ENCODE measurements around the gene PCDHB12.
"Not testable (repeated sequence)": the region's sequence is repeated elsewhere in the genome, so short reads cannot be mapped to it uniquely, and the experiment has no call there.

The PCDHB12 gene

DNA sequence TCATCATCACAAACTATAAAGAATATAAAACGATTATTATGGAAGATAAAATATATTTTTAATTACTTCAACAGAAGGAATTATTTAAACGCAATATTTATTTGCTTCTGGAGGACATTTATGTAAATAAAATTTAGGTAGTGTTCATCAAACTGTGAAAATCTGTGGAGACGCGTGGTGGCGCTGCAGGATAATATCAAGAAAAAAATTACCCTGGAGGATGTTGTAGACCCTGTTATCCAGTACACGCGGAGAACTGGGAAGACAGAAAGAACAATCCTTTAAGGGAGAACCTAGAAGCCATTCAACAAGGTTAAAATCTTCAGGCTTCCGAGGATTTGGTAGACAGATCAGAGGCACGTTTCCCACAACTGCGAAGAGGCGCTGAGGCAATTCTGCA, at the start of gene PCDHB12:
Gene PCDHB12 (plus strand): TSS at position 242 of the 400 bp plus-strand sequence. CDS start 189 bp downstream, outside the sequence.
- ATAC-seq (ENCODE audit: low read depth) (no peak), DNase-seq (ENCODE audit: low spot score in 2 of 2) (no peak)
- H3K4me3 Mint-ChIP-seq, result no peak within 1 kb of the TSS
- no peaks in the 10 kb centered on the region for H3K36me3 Mint-ChIP-seq
- H3K4me1 Mint-ChIP-seq, result no peaks in the 10 kb centered on the region
- H3K27ac Mint-ChIP-seq, result no peak within 1 kb of the TSS
- peaks cover 2% of the 10 kb centered on the region for H3K9me3 Mint-ChIP-seq
- H3K27me3 Mint-ChIP-seq, result peaks cover 9% of the 10 kb centered on the region

DNA sequence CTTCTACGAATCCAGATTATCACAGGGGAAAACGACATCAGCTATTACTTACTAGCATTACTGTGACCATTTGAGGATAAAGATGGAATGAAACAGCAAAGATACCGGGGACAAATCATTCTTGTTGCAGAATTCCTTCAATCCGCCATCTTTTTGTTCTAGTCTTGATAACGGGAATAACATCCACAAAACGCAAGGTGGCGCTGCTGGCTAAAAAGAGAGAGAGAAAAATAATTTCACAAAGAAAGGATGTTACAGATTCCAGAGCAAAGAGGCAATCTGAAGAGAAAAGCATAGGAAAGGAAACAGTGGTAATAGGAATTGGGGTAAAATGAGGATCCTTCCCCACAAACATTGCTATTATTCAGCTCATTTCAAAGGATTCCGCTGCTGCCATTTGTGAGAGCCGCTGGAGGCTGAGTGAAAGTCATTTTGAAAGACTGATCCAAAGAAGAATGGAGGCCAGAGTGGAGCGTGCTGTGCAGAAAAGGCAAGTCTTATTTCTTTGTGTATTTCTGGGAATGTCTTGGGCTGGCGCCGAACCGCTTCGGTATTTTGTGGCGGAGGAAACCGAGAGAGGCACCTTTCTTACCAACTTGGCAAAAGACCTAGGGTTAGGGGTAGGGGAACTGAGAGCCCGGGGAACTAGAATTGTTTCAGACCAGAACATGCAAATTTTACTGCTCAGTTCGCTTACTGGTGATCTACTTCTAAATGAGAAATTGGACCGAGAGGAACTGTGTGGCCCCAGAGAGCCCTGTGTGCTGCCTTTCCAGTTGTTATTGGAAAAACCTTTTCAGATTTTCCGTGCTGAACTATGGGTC, 35.9 kb upstream of the PCDHB12 start, which contains the start of gene PCDHB7:
Gene PCDHB7 (plus strand): TSS at position 264 of the 824 bp plus-strand sequence. CDS start 192 bp downstream, at position 456.
- H3K36me3 Mint-ChIP-seq, result peaks cover 2% of the 10 kb centered on the region
- ATAC-seq (ENCODE audit: low read depth) (no peak), DNase-seq (ENCODE audit: low spot score in 2 of 2) (no peak)
- H3K27me3 Mint-ChIP-seq, result peaks cover 6% of the 10 kb centered on the region
- peaks cover 3% of the 10 kb centered on the region for H3K4me1 Mint-ChIP-seq
- H3K9me3 Mint-ChIP-seq, result peaks cover 4% of the 10 kb centered on the region
- H3K4me3 Mint-ChIP-seq, result no peak within 1 kb of the TSS
- peak within 1 kb of the TSS; percentile 3 for H3K27ac Mint-ChIP-seq

DNA sequence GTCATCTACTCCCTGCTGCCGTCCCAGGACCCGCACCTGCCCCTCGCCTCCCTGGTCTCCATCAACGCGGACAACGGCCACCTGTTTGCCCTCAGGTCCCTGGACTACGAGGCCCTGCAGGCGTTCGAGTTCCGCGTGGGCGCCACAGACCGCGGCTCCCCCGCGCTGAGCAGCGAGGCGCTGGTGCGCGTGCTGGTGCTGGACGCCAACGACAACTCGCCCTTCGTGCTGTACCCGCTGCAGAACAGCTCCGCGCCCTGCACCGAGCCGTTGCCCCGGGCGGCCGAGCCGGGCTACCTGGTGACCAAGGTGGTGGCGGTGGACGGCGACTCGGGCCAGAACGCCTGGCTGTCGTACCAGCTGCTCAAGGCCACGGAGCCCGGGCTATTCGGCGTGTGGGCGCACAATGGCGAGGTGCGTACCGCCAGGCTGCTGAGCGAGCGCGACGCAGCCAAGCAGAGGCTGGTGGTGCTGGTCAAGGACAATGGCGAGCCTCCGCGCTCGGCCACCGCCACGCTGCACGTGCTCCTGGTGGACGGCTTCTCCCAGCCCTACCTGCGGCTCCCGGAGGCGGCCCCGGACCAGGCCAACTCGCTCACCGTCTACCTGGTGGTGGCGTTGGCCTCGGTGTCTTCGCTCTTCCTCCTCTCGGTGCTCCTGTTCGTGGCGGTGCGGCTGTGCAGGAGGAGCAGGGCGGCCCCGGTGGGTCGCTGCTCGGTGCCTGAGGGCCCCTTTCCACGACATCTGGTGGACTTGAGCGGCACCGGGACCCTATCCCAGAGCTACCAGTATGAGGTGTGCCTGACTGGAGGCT, 34.0 kb upstream of the PCDHB12 start:
- not testable (repeated sequence) for DNase-seq (ENCODE audit: low spot score in 2 of 2); H3K36me3 Mint-ChIP-seq; H3K27ac Mint-ChIP-seq; H3K4me1 Mint-ChIP-seq; H3K4me3 Mint-ChIP-seq; H3K27me3 Mint-ChIP-seq; ATAC-seq (ENCODE audit: low read depth); H3K9me3 Mint-ChIP-seq

DNA sequence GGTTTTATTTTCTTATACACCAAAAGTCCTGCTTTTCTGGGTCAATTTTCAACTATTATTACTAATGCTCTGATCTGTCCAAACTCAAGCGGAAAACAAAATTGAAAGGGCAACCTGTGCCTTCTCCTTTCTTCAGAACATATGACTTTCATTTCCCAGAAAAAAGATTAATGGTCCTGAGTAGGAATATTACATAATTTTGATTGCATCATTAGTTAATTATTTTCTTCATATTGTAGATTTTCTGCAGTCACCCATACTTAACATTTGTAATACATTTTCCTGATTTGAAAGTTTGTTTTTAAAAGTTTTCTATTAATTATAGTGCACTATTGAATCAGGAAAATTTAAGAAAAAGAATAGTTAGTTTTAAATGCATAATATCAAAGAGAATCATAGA, 32.6 kb upstream of the PCDHB12 start:
- Mint-ChIP-seq H3K27ac (no peak overlapping the region), H3K9me3 (peaks cover 3% of the 10 kb centered on the region), H3K36me3 (no peaks in the 10 kb centered on the region), H3K4me3 (no peak overlapping the region), H3K27me3 (peaks cover 2% of the 10 kb centered on the region), H3K4me1 (peaks cover 3% of the 10 kb centered on the region)
- ATAC-seq (ENCODE audit: low read depth) (no peak), DNase-seq (ENCODE audit: low spot score in 2 of 2) (no peak)

DNA sequence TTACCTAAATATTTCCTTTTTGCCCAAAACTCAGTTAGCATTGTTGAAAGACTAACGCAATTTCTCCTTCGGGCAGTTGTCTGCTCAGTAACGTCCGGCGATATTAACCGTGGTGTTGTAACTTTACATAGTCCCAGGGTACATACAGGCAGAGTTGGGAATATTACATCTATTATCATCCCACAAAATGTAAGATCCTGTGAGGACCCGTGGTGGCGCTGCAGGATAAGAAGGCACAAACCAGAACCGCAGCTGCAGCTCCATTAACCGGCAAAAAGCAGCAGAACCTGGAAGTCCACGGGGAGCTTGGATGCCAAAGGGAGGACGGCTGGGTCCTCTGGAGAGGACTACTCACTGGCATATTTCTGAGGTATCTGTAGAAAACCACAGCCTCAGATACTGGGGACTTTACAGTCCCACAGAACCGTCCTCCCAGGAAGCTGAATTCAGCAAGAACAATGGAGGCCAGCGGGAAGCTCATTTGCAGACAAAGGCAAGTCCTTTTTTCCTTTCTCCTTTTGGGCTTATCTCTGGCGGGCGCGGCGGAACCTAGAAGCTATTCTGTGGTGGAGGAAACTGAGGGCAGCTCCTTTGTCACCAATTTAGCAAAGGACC, 30.8 kb upstream of the PCDHB12 start, which contains the start of gene PCDHB8:
Gene PCDHB8 (plus strand): TSS at position 214 of the 615 bp plus-strand sequence. CDS start 245 bp downstream, at position 459.
- not testable (repeated sequence) for H3K27ac Mint-ChIP-seq; ATAC-seq (ENCODE audit: low read depth); DNase-seq (ENCODE audit: low spot score in 2 of 2)

DNA sequence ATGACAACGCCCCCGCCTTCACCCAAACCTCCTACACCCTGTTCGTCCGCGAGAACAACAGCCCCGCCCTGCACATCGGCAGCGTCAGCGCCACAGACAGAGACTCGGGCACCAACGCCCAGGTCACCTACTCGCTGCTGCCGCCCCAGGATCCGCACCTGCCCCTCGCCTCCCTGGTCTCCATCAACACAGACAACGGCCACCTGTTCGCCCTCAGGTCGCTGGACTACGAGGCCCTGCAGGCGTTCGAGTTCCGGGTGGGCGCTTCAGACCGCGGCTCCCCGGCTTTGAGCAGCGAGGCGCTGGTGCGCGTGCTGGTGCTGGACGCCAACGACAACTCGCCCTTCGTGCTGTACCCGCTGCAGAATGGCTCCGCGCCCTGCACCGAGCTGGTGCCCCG, 29.1 kb upstream of the PCDHB12 start:
- H3K4me3 Mint-ChIP-seq; ATAC-seq (ENCODE audit: low read depth); H3K4me1 Mint-ChIP-seq; H3K36me3 Mint-ChIP-seq; DNase-seq (ENCODE audit: low spot score in 2 of 2); H3K27ac Mint-ChIP-seq; H3K27me3 Mint-ChIP-seq; H3K9me3 Mint-ChIP-seq: not testable (repeated sequence)

More for the DNA sequence above, 30.8 kb upstream of the PCDHB12 start, which contains the start of gene PCDHB8:
- H3K27me3 Mint-ChIP-seq, H3K4me3 Mint-ChIP-seq, H3K9me3 Mint-ChIP-seq, H3K4me1 Mint-ChIP-seq, H3K36me3 Mint-ChIP-seq: not testable (repeated sequence)

DNA sequence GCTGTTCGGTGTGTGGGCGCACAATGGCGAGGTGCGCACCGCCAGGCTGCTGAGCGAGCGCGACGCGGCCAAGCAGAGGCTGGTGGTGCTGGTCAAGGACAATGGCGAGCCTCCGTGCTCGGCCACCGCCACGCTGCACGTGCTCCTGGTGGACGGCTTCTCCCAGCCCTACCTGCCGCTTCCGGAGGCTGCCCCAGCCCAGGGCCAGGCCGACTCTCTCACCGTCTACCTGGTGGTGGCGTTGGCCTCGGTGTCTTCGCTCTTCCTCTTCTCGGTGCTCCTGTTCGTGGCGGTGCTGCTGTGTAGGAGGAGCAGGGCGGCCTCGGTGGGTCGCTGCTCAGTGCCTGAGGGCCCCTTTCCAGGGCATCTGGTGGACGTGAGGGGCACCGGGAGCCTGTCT, 28.6 kb upstream of the PCDHB12 start:
- not testable (repeated sequence) for H3K36me3 Mint-ChIP-seq; H3K27ac Mint-ChIP-seq; H3K4me3 Mint-ChIP-seq; ATAC-seq (ENCODE audit: low read depth); H3K27me3 Mint-ChIP-seq; H3K9me3 Mint-ChIP-seq; H3K4me1 Mint-ChIP-seq; DNase-seq (ENCODE audit: low spot score in 2 of 2)

DNA sequence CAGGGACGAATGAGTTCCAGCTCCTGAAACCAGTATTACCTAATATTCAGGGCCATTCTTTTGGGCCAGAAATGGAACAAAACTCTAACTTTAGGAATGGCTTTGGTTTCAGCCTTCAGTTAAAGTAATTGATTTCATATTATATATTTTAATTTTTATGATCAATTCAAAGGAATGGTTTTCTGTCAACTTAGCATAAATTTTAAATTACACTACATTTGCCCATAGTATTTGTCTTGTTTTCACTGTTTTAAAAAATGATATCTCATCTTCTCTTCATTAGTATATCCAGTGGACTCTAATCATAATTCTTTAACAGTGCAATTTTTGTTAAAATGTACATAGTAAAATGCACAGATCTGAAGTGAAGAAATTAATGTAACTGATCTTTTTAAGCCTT, 28.2 kb upstream of the PCDHB12 start:
- peaks cover 1% of the 10 kb centered on the region for H3K9me3 Mint-ChIP-seq

DNA sequence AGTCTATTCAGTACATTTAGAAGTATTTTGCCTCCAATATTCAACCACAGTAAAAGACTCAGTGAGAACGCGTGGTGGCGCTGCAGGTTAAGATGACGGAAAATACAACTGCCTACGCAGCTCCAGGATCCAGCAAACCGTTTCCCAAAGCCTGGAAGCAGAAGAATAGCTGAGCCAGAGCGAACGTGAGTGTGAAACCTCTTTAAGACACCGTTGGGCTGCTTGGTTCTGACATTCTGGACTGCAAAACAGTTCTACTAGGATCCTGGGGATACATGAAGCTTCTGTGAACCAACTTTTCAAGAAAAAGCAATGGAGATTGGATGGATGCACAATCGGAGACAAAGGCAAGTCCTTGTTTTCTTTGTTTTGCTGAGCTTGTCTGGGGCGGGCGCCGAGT, 26.3 kb upstream of the PCDHB12 start, which contains the start of gene PCDHB16:
Gene PCDHB16 (plus strand): TSS at position 140 of the 400 bp plus-strand sequence. CDS start 173 bp downstream, at position 313.
- H3K4me3 Mint-ChIP-seq, result no peak within 1 kb of the TSS
- peaks cover 5% of the 10 kb centered on the region for H3K36me3 Mint-ChIP-seq
- DNase-seq (ENCODE audit: low spot score in 2 of 2) (no peak), ATAC-seq (ENCODE audit: low read depth) (no peak)
- peaks cover 4% of the 10 kb centered on the region for H3K9me3 Mint-ChIP-seq
- peaks cover 4% of the 10 kb centered on the region for H3K4me1 Mint-ChIP-seq
- peaks cover 10% of the 10 kb centered on the region for H3K27me3 Mint-ChIP-seq
- H3K27ac Mint-ChIP-seq, result no peak within 1 kb of the TSS

More for the DNA sequence above, 28.2 kb upstream of the PCDHB12 start:
- no peak overlapping the region for H3K27ac Mint-ChIP-seq
- H3K27me3 Mint-ChIP-seq, result peaks cover 6% of the 10 kb centered on the region
- ATAC-seq (ENCODE audit: low read depth) (no peak), DNase-seq (ENCODE audit: low spot score in 2 of 2) (no peak)
- peaks cover 2% of the 10 kb centered on the region for H3K36me3 Mint-ChIP-seq
- H3K4me3 Mint-ChIP-seq, result no peak overlapping the region
- no peaks in the 10 kb centered on the region for H3K4me1 Mint-ChIP-seq

DNA sequence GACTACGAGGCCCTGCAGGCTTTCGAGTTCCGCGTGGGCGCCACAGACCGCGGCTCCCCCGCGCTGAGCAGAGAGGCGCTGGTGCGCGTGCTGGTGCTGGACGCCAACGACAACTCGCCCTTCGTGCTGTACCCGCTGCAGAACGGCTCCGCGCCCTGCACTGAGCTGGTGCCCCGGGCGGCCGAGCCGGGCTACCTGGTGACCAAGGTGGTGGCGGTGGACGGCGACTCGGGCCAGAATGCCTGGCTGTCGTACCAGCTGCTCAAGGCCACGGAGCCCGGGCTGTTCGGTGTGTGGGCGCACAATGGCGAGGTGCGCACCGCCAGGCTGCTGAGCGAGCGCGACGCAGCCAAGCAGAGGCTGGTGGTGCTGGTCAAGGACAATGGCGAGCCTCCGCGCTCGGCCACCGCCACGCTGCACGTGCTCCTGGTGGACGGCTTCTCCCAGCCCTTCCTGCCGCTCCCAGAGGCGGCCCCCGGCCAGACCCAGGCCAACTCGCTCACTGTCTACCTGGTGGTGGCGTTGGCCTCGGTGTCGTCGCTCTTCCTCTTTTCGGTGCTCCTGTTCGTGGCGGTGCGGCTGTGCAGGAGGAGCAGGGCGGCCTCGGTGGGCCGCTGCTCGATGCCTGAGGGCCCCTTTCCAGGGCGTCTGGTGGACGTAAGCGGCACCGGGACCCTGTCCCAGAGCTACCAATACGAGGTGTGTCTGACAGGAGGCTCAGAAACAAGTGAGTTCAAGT, 24.2 kb upstream of the PCDHB12 start:
- not testable (repeated sequence) for H3K27ac Mint-ChIP-seq; ATAC-seq (ENCODE audit: low read depth); H3K9me3 Mint-ChIP-seq; H3K4me3 Mint-ChIP-seq; H3K4me1 Mint-ChIP-seq; H3K36me3 Mint-ChIP-seq; DNase-seq (ENCODE audit: low spot score in 2 of 2)
- peaks cover 12% of the 10 kb centered on the region for H3K27me3 Mint-ChIP-seq

DNA sequence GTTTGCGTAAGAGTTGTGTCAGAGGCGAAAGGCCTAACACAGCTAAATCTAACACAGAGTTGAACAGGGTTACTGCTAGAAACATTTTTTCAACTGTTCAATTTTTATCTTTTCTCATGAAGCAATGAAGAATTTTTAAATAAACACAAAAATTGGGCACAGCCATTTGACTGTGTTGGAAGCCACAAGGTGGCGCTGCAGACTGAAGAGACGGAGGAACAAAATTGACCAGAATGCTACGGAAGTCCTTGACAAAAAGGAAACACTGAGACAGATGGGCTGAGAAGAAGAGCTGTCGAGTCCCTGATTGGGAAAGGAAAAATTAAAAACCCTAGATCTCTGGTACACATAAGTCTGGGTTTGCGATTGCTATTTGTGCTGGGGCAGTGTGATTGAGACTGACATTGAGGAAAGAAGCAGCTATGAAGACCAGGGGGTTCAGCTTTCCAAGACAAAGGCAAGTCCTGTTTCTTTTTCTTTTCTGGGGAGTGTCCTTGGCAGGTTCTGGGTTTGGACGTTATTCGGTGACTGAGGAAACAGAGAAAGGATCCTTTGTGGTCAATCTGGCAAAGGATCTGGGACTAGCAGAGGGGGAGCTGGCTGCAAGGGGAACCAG, 21.5 kb upstream of the PCDHB12 start, which contains the start of gene PCDHB9:
Gene PCDHB9 (plus strand): TSS at position 265 of the 616 bp plus-strand sequence. CDS start 158 bp downstream, at position 423.
- DNase-seq (ENCODE audit: low spot score in 2 of 2) (no peak), ATAC-seq (ENCODE audit: low read depth) (no peak)
- peaks cover 12% of the 10 kb centered on the region for H3K27me3 Mint-ChIP-seq
- peaks cover 8% of the 10 kb centered on the region for H3K9me3 Mint-ChIP-seq
- peak within 1 kb of the TSS; percentile 71 for H3K4me3 Mint-ChIP-seq
- H3K27ac Mint-ChIP-seq, result no peak within 1 kb of the TSS
- H3K36me3 Mint-ChIP-seq, result peaks cover 6% of the 10 kb centered on the region
- H3K4me1 Mint-ChIP-seq, result peaks cover 6% of the 10 kb centered on the region

DNA sequence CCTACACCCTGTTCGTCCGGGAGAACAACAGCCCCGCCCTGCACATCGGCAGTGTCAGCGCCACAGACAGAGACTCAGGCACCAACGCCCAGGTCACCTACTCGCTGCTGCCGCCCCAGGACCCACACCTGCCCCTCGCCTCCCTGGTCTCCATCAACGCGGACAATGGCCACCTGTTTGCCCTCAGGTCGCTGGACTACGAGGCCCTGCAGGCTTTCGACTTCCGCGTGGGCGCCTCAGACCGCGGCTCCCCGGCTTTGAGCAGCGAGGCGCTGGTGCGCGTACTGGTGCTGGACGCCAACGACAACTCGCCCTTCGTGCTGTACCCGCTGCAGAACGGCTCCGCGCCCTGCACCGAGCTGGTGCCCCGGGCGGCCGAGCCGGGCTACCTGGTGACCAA, 19.8 kb upstream of the PCDHB12 start:
- peaks cover 12% of the 10 kb centered on the region for H3K27me3 Mint-ChIP-seq
- H3K4me3 Mint-ChIP-seq; H3K27ac Mint-ChIP-seq; H3K36me3 Mint-ChIP-seq; H3K4me1 Mint-ChIP-seq; ATAC-seq (ENCODE audit: low read depth); DNase-seq (ENCODE audit: low spot score in 2 of 2): not testable (repeated sequence)
- H3K9me3 Mint-ChIP-seq, result peaks cover 13% of the 10 kb centered on the region

DNA sequence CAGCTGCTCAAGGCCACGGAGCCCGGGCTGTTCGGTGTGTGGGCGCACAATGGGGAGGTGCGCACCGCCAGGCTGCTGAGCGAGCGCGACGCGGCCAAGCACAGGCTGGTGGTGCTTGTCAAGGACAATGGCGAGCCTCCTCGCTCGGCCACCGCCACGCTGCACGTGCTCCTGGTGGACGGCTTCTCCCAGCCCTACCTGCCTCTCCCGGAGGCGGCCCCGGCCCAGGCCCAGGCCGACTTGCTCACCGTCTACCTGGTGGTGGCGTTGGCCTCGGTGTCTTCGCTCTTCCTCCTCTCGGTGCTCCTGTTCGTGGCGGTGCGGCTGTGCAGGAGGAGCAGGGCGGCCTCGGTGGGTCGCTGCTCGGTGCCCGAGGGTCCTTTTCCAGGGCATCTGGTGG, 19.4 kb upstream of the PCDHB12 start:
- H3K27ac Mint-ChIP-seq; H3K4me1 Mint-ChIP-seq; H3K4me3 Mint-ChIP-seq; DNase-seq (ENCODE audit: low spot score in 2 of 2); ATAC-seq (ENCODE audit: low read depth); H3K36me3 Mint-ChIP-seq: not testable (repeated sequence)
- peaks cover 12% of the 10 kb centered on the region for H3K27me3 Mint-ChIP-seq
- H3K9me3 Mint-ChIP-seq, result peaks cover 13% of the 10 kb centered on the region

Measured in memory B cell (primary cell).